AG09309 (cell line): Measurements from ENCODE around the gene NOVA1.

Experiments used
- DNase-seq: peaks from one replicate; pipeline ENCODE4 v3.0.0-alpha.2; 2010; ENCODE audit warnings: low read depth
- H3K4me3 ChIP-seq: 2 replicates; pipeline ENCODE4 v1.5.1; 2011; ENCODE audit warnings: mild to moderate bottlenecking, low read depth, low read length, moderate library complexity; ENCODE audit not compliant: control insufficient read depth
- TF ChIP-seq, protein P1 (sequence below): IDR thresholded peaks from 2 replicates; pipeline ENCODE4 v1.5.1; 2011; ENCODE audit warnings: mild to moderate bottlenecking, low read depth, low read length, inconsistent platforms; ENCODE audit not compliant: insufficient read depth, control insufficient read depth; ENCODE audit errors: missing control alignments

NOVA1 gene

DNA sequence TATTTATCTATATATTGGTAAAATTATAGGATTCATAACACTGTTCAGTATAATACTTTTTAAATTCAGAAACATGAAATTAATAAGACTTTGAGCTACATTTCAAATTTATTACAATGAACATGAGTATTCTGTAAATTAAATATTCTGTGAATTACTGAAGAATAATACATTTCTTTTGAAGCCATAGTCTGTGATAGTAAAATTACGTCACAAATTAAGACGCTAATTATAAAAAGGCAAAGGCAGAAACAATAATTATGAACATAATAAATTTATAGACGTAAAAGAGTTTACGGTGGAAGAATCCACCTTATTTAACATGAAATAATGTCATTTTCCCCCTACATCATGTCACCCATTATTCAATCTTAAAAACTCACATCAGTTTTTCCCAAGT lies 118.9 kb downstream of the NOVA1 start:
- TF ChIP-seq, protein P1, sequence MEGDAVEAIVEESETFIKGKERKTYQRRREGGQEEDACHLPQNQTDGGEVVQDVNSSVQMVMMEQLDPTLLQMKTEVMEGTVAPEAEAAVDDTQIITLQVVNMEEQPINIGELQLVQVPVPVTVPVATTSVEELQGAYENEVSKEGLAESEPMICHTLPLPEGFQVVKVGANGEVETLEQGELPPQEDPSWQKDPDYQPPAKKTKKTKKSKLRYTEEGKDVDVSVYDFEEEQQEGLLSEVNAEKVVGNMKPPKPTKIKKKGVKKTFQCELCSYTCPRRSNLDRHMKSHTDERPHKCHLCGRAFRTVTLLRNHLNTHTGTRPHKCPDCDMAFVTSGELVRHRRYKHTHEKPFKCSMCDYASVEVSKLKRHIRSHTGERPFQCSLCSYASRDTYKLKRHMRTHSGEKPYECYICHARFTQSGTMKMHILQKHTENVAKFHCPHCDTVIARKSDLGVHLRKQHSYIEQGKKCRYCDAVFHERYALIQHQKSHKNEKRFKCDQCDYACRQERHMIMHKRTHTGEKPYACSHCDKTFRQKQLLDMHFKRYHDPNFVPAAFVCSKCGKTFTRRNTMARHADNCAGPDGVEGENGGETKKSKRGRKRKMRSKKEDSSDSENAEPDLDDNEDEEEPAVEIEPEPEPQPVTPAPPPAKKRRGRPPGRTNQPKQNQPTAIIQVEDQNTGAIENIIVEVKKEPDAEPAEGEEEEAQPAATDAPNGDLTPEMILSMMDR: no peak
- DNase-seq: no peak
- H3K4me3 ChIP-seq: no peak overlapping the region

DNA sequence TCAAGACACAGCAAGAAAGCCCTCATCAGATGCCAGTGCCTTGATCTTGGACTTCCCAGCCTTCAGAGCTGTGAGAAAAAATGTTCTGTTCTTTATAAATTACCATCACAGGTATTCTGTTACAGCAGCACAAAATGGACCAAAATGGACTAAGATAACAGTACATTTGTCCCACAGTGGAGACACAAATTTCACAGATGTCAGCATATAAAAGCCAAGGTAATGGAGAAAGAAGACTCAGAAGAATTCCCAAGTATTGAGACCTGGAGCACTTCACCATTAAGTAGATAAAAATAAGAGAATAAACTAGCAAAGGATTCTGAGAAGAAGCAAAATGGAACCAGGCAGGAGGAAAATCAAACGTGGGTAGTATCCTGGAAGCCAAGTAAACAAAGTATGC lies 131.0 kb downstream of the NOVA1 start:
- TF ChIP-seq, protein P1: no peak
- DNase-seq: no peak
- H3K4me3 ChIP-seq: no peak overlapping the region

DNA sequence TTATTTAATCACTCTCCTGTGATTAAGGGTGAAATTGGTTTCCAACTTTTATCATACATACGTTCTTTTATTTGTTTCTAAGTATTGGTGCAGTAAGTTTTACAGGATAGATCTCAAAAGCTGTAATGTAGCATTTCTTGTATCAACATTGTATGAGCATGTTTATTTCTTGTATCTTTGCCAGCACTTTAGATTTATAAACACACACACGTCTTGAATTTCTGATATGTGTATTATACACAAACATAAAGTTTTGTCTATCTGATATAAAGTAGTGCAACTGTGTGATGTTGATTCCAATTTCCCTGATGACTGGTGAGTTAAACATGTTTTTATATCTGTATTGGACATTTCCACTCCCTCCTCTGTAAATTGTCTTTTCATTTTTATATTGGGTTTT lies 134.7 kb downstream of the NOVA1 start:
- TF ChIP-seq, protein P1: no peak
- DNase-seq: no peak
- no peak overlapping the region for H3K4me3 ChIP-seq

DNA sequence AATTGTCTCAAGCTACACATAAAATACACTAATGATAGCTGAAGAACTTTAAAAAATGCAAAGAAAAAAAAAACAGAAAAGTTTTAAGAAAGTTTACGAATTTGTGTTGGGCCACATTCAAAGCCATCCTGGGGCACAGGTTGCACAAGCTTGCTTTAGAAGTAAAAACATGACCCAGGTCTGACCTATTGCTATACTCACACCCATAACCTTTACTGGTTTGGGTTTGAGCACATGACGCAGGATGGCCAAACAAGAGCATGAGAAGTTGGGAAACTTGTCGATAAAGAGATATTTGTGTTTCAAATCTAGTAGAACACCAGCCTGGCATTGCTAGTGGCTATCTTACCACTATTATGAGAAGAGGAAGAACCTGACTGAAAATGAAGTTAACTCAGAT lies 143.7 kb downstream of the NOVA1 start:
- DNase-seq: no peak

DNA sequence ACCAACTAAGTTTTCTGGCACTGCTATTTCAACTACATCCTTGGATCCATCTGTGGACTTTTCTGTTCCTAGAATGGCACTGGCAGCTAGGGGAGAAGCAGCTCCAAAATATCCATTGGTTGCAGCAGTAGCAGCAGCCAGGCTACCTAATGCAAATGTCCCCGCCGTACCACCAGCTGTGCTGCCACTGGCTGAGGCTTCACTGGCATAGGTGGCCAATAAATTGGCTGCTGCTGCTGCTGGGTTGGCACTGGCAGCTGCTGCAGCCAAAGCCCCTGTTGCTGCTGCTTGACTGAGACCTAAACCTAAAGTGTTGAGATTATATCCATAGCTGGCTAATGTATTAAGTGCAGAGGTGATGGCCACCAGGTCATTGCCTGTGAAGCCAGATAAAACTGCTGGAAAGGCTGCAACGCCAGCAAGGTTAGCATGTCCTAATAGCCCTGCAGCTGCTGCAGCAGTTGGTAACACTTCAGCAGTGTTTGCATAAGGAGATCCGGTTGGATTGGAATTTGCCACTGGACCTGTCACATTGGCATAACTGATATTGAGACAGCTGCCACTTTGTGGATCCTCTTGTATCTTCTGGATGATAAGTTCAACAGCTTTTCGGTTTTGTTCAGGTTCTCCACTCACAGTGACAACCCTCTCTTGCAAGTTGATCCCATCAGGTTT lies 149.5 kb downstream of the NOVA1 start:
- TF ChIP-seq, protein P1: no peak
- no peak for DNase-seq

More for the DNA sequence above, 143.7 kb downstream of the NOVA1 start:
- TF ChIP-seq, protein P1: no peak
- no peak overlapping the region for H3K4me3 ChIP-seq

GRCh38 chr14:26444822-26445221 lies 153.0 kb downstream of the NOVA1 start:
- TF ChIP-seq, protein P1: no peak
- H3K4me3 ChIP-seq: no peak overlapping the region
- DNase-seq: no peak

More for the DNA sequence above, 149.5 kb downstream of the NOVA1 start:
- H3K4me3 ChIP-seq: no peak overlapping the region
